Stimulated activated CD4-positive, alpha-beta T cell treated with anti-CD3 and anti-CD28 coated beads, Interleukin-1b, Interleukin-23, amount 100 ng/mL, for 24 hours (primary cell): ENCODE results near the gene WIF1.

Experiments
- DNase-seq, 4 experiments: peaks; one replicate each; pipeline ENCODE4 v3.0.0-alpha.2; 2020; ENCODE audit warnings: low read depth in 4 of 4, low spot score in 1 of 4

Gene WIF1

GRCh38 chr12:65039301-65039700 lies 81.8 kb downstream of the WIF1 start:
- DNase-seq, result no peak

- DNase-seq, result no peak
These were observed 96.0 kb downstream of the WIF1 start for GRCh38 chr12:65025136-65025535.

GRCh38 chr12:65023485-65023884 lies 97.6 kb downstream of the WIF1 start:
- no peak for DNase-seq

GRCh38 chr12:65022960-65023359 lies 98.1 kb downstream of the WIF1 start:
- no peak for DNase-seq

GRCh38 chr12:65022421-65022820 lies 98.7 kb downstream of the WIF1 start:
- DNase-seq, result no peak

GRCh38 chr12:65019696-65020234 lies 101.3 kb downstream of the WIF1 start:
- DNase-seq, result no peak

DNA sequence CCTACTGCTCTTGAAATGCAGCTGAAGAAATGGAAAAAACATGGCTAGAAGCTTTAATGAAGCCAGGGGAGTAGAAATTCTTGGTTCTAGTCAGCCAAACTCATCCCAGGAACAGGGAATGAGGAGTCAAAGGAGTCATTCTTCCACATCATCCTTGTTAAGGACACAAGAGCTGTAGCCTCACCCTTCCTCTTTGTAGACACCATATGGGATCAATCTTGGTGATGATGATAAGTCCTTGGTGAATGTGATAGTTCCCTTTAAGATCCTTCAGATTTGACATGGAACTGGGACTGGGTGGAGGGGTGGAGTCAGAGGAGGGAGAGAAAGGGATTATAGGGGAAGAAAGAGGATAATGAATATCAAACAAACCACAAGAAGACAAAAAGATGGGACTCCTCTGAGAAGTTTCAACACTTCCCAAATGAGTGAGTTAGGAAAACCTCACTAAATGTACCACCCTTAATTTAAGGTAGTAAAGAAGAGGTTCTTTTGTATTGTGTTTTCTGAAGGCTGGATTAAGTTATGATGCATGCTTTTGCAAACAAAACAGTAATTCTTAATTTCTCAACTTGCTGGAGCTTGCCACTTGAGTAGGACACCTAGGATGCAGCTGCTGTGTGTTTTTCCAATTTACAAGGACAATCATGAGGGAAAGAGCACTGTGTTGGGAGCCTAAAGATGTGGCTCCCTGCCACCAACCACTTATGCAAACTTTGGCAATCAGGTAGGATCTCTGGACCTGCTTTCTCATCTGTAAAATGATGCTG lies 104.0 kb downstream of the WIF1 start:
- no peak for DNase-seq

GRCh38 chr12:65015850-65016249 lies 105.3 kb downstream of the WIF1 start:
- DNase-seq, result no peak

GRCh38 chr12:65014504-65015271 lies 106.4 kb downstream of the WIF1 start:
- no peak for DNase-seq

- no peak for DNase-seq
These were observed 110.7 kb downstream of the WIF1 start for GRCh38 chr12:65010437-65010836.

DNA sequence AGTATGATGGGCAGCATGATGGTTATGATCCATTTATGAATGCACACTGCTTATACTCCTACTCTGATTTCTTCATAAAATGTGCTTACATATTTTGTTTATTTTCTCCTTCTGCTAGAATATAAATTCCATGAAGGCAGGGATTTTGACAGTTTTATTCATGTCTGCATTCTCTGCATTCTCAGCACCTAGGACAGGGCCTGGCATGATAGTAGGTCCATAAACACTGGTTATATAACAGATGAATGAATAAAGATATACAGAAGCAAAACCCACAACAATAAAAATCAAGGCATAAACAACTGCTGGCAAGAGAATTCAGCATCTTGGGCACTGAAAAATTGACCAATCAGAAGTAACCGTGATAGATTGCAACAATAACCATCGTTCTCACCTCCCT lies 115.4 kb downstream of the WIF1 start:
- DNase-seq, result no peak

DNA sequence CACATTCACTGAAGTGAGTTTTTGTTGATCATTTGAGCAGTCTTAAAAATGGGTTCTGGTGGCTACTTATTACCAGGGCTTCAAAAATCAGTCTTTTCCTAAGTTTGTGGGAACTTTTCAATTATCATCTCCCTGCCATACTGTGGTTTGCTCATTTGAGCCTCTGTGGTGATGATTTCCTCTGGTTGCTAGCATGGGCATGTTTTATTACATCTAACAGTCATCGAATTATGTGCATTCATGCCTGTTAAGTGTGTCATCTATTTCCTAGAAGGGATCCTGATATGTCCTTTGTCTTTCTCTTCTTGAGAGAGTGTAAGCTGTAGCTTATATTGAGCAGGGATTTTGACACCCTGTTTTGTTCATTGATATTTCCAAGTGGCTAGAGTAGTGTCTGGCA lies 116.8 kb downstream of the WIF1 start:
- no peak for DNase-seq
